C4-2B (cell line): ENCODE measurements around the gene PTX4.

Experiments
- H3K27ac ChIP-seq: fragments of 450-650 bp; 2 replicates; pipeline ENCODE4 v1.5.1; 2017
- CTCF ChIP-seq: fragments of 450-650 bp; conservative IDR thresholded peaks from 2 replicates; pipeline ENCODE4 v1.5.1; 2017; ENCODE audit warnings: mild to moderate bottlenecking
- ZFX ChIP-seq: fragments of 450-650 bp; IDR thresholded peaks from 2 replicates; pipeline ENCODE4 v1.6.1; 2017

Gene PTX4

DNA sequence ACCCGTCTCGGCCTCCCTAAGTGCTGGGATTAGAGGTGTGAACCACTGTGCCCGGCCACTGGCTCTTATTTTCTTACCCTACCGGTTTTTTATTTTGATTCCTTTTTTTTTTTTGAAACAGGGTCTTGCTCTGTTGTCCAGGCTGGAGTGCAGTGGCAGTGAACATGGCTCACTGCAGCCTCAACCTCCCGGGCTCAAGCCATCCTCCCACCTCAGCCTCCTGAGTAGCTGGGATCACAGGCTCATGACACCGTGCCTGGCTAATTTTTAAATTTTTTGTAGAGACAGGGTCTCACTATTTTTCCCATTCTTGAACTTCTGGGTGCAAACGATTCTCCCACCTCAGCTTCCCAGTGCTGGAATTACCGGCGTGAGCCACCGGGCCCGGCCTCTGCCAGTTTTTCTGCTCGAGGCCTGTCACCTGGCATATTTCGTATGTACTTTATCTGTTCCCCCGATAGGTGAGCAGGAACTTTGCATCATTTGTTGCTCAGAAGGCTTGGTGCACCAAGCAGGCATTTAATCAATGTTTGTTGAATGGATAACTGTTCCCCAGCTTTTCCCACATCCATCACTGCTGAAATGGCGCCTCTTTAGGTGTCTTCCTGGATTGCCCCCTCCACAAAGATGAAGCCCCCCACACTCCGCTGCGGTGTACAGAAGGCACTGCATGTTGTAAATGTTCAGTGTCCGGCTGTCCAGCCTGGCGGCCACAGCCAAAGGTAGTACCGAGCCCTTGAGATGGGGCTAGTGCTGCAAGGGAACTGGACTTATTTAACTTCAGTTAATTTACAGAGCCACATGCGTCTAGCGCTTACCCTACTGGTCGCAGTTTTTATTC lies 3.6 kb upstream of the PTX4 start:
- H3K27ac ChIP-seq = peak overlapping the region; percentile 87
- TF ChIP-seq ZFX (no peak), CTCF (no peak)

- H3K27ac ChIP-seq = peak overlapping the region; percentile 3; the same call in 1 of the 2 replicates
- TF ChIP-seq ZFX = no peak
- TF ChIP-seq CTCF = no peak
Measured at GRCh38 chr16:1491327-1491726, 2.6 kb upstream of the PTX4 start.

- no peak overlapping the region for H3K27ac ChIP-seq
- no peak for TF ChIP-seq CTCF
- TF ChIP-seq ZFX = no peak
Measured at GRCh38 chr16:1489077-1489476, 333 bp upstream of the PTX4 start.

GRCh38 chr16:1488054-1488601 lies 616 bp downstream of the PTX4 start:
- TF ChIP-seq ZFX = no peak
- no peak for TF ChIP-seq CTCF
- H3K27ac ChIP-seq = no peak overlapping the region

GRCh38 chr16:1487395-1488053 lies 1.2 kb downstream of the PTX4 start:
- H3K27ac ChIP-seq = no peak overlapping the region
- TF ChIP-seq CTCF (no peak), ZFX (no peak)

- TF ChIP-seq CTCF (no peak), ZFX (no peak)
- H3K27ac ChIP-seq = no peak overlapping the region
Measured at GRCh38 chr16:1486551-1487390, 2.0 kb downstream of the PTX4 start.
